ENCODE measurements around the gene CAPN13. TPM values are rescaled to one million over a fixed set of nuclear protein-coding genes. Genes with fewer than 3 reads are reported as not detected.
A peak's percentile ranks its signal among the peaks of the same experiment; 100 is the strongest.

The CAPN13 gene
- total RNA-seq, 2 donors from 2014 or later = 25.5 to 31.2 TPM

DNA sequence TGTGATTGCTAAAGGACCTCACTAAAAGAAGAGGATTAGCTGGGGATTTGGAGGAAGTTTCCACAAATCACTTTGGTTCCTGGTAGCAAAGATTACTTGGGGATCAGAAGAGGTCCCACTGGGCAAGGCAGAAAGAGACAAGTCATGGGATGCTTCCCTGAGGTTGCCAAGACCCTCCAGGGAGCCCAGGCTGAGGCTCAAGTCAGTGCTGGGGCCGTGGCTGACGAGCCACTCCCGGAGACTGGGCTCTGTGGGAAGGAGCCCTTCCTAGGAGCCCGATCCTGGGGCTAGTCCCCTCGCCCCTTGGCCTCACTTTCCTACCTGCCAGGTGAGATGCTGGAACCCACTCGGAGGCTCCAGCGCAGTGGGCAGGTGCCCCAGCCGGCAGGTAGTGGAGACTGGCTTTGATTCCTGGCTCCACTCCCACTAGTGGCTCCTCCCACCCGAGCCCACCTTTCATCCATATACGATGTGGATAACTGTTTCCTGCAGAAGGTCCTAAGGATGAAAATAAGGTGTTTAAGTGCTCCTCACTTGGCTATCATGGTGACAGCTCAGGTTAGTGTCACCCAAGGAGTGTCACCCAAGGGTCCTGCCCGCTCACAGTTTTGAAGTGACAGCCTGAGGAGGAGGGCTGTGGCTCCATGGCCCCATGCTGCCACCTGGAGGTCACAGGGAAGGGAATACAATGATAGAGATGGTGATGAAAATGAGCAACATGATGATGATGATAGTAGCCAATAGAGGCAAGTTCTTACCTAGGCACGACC, 100.5 kb downstream of the CAPN13 start:
- DNase-seq = peak; percentile 73
- Histone ChIP-seq H3K9ac (ENCODE audit: low read depth in 2 of 2, low read length in 2 of 2) (no peak overlapping the region), H3K27ac (no peak overlapping the region), H3K27me3 (no peaks in the 10 kb centered on the region), H3K9me3 (no peaks in the 10 kb centered on the region), H3K4me1 (no peaks in the 10 kb centered on the region), H3K36me3 (no peaks in the 10 kb centered on the region), H3K4me3 (no peak overlapping the region)
- peak; percentile 71 for TF ChIP-seq CTCF (IDR thresholded peaks at IDR 0.05)
- intact Hi-C loops (cut with DNase I) = loop anchor here (2.0 to 10.0 kb wide), 3 partner anchors 498 to 612 kb away; no protein-coding TSS in a partner anchor

- Histone ChIP-seq H3K27ac (no peak overlapping the region), H3K36me3 (no peaks in the 10 kb centered on the region), H3K9ac (ENCODE audit: low read depth in 2 of 2, low read length in 2 of 2) (no peak overlapping the region), H3K9me3 (no peaks in the 10 kb centered on the region), H3K4me3 (no peak overlapping the region), H3K27me3 (no peaks in the 10 kb centered on the region), H3K4me1 (no peaks in the 10 kb centered on the region)
- intact Hi-C loops (cut with DNase I) = loop anchor here (2.0 to 10.0 kb wide), 3 partner anchors 497 to 611 kb away; no protein-coding TSS in a partner anchor
- no peak for TF ChIP-seq CTCF (IDR thresholded peaks at IDR 0.05)
- DNase-seq = no peak
These were observed 101.3 kb downstream of the CAPN13 start for GRCh38 chr2:30705711-30706533.

DNA sequence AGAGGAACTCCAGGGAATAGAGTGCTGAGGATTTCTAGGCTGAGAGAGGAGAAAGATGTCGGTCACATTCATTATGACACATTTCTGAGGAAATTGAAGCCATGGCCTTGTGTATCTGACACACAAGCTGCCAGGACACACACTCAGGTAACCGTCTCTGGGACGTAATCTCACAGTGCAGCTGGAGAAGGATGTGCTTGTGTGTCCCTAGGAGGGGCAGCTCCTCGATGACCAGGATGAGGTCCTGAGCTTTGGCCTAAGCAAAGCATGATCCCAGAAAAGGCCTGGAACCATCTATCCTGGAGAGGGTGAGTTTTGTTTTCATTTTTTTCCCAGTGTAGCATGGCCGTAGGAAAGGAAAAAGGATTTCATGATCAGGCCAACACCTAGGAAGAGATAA, 102.2 kb downstream of the CAPN13 start:
- no peaks in the 10 kb centered on the region for H3K9me3 ChIP-seq
- H3K27ac ChIP-seq = no peak overlapping the region
- TF ChIP-seq CTCF (IDR thresholded peaks at IDR 0.05) = no peak
- H3K4me1 ChIP-seq = no peaks in the 10 kb centered on the region
- no peak overlapping the region for H3K9ac ChIP-seq (ENCODE audit: low read depth in 2 of 2, low read length in 2 of 2)
- H3K27me3 ChIP-seq = no peaks in the 10 kb centered on the region
- DNase-seq = no peak
- H3K4me3 ChIP-seq = no peak overlapping the region
- intact Hi-C loops (cut with DNase I) = loop anchor here (10.0 kb wide), 1 partner anchor 610 kb away; no protein-coding TSS in a partner anchor
- no peaks in the 10 kb centered on the region for H3K36me3 ChIP-seq

- Histone ChIP-seq H3K36me3 (no peaks in the 10 kb centered on the region), H3K9ac (ENCODE audit: low read depth in 2 of 2, low read length in 2 of 2) (no peak overlapping the region), H3K9me3 (no peaks in the 10 kb centered on the region), H3K27me3 (no peaks in the 10 kb centered on the region), H3K4me3 (no peak overlapping the region), H3K4me1 (no peaks in the 10 kb centered on the region), H3K27ac (no peak overlapping the region)
- no peak for TF ChIP-seq CTCF (IDR thresholded peaks at IDR 0.05)
- no peak for DNase-seq
- intact Hi-C loops (cut with DNase I) = loop anchor here (10.0 kb wide), 1 partner anchor 610 kb away; no protein-coding TSS in a partner anchor
These were observed 102.8 kb downstream of the CAPN13 start for GRCh38 chr2:30704309-30705020.

DNA sequence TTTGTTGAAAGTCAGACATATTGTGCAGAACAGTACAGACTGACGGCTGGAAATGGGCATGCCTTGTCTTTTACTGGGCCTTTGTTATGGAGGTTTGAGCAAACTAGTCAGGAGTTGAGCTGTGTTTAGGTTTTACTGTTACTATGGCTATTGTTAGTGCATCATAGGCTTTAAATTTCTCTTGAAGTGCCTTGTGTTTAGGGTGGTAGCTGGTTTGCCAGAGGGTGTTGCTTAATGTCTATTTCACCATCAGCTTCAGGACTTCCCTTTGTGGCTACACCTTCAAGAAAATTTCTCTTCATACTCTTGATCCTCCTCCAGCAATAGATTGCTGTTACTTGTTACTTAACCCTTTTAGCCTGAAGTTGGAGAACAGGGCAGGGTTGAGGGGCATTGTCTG, 104.6 kb downstream of the CAPN13 start:
- Histone ChIP-seq H3K9me3 (no peaks in the 10 kb centered on the region), H3K4me1 (no peaks in the 10 kb centered on the region), H3K27ac (no peak overlapping the region), H3K27me3 (no peaks in the 10 kb centered on the region), H3K9ac (ENCODE audit: low read depth in 2 of 2, low read length in 2 of 2) (no peak overlapping the region), H3K4me3 (no peak overlapping the region), H3K36me3 (no peaks in the 10 kb centered on the region)
- intact Hi-C loops (cut with DNase I) = loop anchor here (10.0 kb wide), 1 partner anchor 608 kb away; no protein-coding TSS in a partner anchor
- TF ChIP-seq CTCF (IDR thresholded peaks at IDR 0.05) = no peak
- no peak for DNase-seq
